ENCODE results near the gene ATF4. TPM values are rescaled to one million over a fixed set of nuclear protein-coding genes. Genes with fewer than 3 reads are reported as not detected.

Gene ATF4
- total and polyA plus RNA-seq, 2 of the 8 experiments (the other 6 are each of a cell fraction or from before 2014, with no cell fraction given), result 553 to 704 TPM

DNA sequence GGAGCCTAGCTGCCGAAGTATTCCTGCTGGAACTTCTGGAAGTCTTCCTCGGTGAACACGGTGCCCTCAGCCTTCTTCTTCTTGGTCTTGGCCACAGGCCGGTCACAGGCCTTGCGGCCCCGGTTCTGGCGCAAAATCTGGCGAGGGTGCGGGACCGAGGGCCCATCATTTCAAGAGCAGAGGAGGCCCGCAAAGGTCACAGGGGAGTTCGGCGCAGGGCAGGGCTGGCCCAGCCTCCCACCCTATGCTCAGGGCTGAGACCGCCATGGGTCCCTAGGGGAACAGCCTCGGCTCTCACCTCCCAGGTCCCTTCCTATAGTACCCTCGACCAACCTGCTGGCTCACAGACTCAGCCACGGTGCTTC is 9.1 kb downstream of the ATF4 start (continued):
- TF ChIP-seq GABPA (IDR thresholded peaks at IDR 0.05; ENCODE audit: borderline replicate concordance, insufficient read depth, low read length) (no peak), POU5F1 (IDR thresholded peaks at IDR 0.05; ENCODE audit: low read depth, low read length) (no peak), TEAD4 (IDR thresholded peaks at IDR 0.05; ENCODE audit: low read depth, low read length) (no peak), RXRA (IDR thresholded peaks at IDR 0.05; ENCODE audit: insufficient read depth, low read depth, low read length) (no peak)

All from H1 (cell line).